ENCODE results near the gene ANXA4. TPM values are rescaled to one million over a fixed set of nuclear protein-coding genes. Genes with fewer than 3 reads are reported as not detected.

Gene ANXA4
- polyA plus RNA-seq, 1 of the 3 experiments (the other 2 are of a cell fraction) = 137 TPM

GRCh38 chr2:69797235-69797634 is 55.3 kb downstream of the ANXA4 start:
- DNase-seq = no peak
- CTCF ChIA-PET = interaction anchor here (1.6 kb wide), 1 partner anchor 19 kb away, joined by 6 read pairs; no protein-coding TSS in a partner anchor
- Histone ChIP-seq H3K27me3 (ENCODE audit: insufficient read depth) (no peaks in the 10 kb centered on the region), H3K36me3 (replicated peaks in 1 of 2; ENCODE audit: control insufficient read depth in 1 of 2, insufficient read depth in 2 of 2, low read length in 1 of 2) (peaks cover 0 to 10% of the 10 kb centered on the region in 2 experiments), H2AFZ (ENCODE audit: low read depth) (no peak overlapping the region), H3K4me2 (no peak overlapping the region), H4K20me1 (ENCODE audit: insufficient read depth) (no peaks in the 10 kb centered on the region), H3K9ac (no peak overlapping the region), H3K4me3 (ENCODE audit: low read depth in 2 of 2, low read length in 1 of 2) (no peak overlapping the region), H3K9me3 (no peaks in the 10 kb centered on the region), H3K9me2 (no peaks in the 10 kb centered on the region), H3F3A (replicated peaks; ENCODE audit: insufficient read depth) (peaks cover 4% of the 10 kb centered on the region), H3K79me2 (ENCODE audit: insufficient read depth) (no peaks in the 10 kb centered on the region), H3K4me1 (ENCODE audit: control insufficient read depth in 1 of 2, insufficient read depth in 2 of 2, low read depth in 1 of 2, low read length in 1 of 2) (peaks cover 14 to 17% of the 10 kb centered on the region in 2 experiments; a peak in 3 of 4 replicates), H3K27ac (ENCODE audit: low read depth in 2 of 2, low read length in 1 of 2) (peak overlapping the region in 1 of 2 experiments; percentile 66; a peak in 3 of 4 replicates)
- TF ChIP-seq PBX3 (IDR thresholded peaks at IDR 0.05) = no peak
- no peak for TF ChIP-seq SMC3 (IDR thresholded peaks at IDR 0.05; ENCODE audit: low read depth, low read length)
- no peak for TF ChIP-seq NRF1 (IDR thresholded peaks at IDR 0.05; ENCODE audit: low read depth, low read length)
- TF ChIP-seq ELF1 (IDR thresholded peaks at IDR 0.05) = no peak
- no peak for TF ChIP-seq GABPA (IDR thresholded peaks at IDR 0.05; ENCODE audit: low read depth)
- TF ChIP-seq RFX5 (IDR thresholded peaks at IDR 0.05; ENCODE audit: low read length) = no peak
- no peak for TF ChIP-seq FOSL2 (IDR thresholded peaks at IDR 0.05; ENCODE audit: borderline replicate concordance, low read depth)
- TF ChIP-seq, protein P1, sequence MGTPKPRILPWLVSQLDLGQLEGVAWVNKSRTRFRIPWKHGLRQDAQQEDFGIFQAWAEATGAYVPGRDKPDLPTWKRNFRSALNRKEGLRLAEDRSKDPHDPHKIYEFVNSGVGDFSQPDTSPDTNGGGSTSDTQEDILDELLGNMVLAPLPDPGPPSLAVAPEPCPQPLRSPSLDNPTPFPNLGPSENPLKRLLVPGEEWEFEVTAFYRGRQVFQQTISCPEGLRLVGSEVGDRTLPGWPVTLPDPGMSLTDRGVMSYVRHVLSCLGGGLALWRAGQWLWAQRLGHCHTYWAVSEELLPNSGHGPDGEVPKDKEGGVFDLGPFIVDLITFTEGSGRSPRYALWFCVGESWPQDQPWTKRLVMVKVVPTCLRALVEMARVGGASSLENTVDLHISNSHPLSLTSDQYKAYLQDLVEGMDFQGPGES (IDR thresholded peaks at IDR 0.05; ENCODE audit: low read depth, low read length) = no peak
- 88% methylated on average over 4 of the region's 4 CpGs for WGBS (ENCODE audit: low lambda C conversion rate)
- POLR2A ChIA-PET = no interaction called here

DNA sequence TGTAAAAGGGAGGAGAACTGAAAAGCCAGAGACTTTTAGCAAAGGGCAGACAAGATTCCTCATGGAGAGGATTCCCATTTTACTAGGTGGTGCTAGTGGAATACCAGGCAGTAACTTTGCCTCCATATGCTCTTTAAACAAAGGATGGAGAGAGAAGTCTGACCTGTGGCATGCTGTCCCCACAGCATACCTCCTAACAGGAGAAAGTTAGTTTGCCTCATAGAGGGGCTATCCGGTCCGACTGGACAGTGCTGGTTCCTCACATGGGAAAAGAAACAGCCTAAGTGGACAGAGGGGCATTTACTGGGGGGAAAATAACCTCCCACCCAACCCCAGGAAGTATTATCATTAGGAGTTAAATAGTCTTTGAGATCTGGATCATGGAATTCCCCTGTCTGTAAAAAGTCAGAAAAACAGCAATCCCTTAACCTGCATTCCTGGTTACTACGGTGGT is 55.9 kb downstream of the ANXA4 start:
- Histone ChIP-seq H3K36me3 (replicated peaks in 1 of 2; ENCODE audit: control insufficient read depth in 1 of 2, insufficient read depth in 2 of 2, low read length in 1 of 2) (peaks cover 0 to 6% of the 10 kb centered on the region in 2 experiments), H3K27me3 (ENCODE audit: insufficient read depth) (no peaks in the 10 kb centered on the region), H3K4me2 (peak overlapping the region; percentile 69), H3K27ac (ENCODE audit: low read depth in 2 of 2, low read length in 1 of 2) (peak overlapping the region; percentile 65 to 66), H4K20me1 (ENCODE audit: insufficient read depth) (no peaks in the 10 kb centered on the region), H3K79me2 (ENCODE audit: insufficient read depth) (no peaks in the 10 kb centered on the region), H3K9me2 (no peaks in the 10 kb centered on the region), H3F3A (replicated peaks; ENCODE audit: insufficient read depth) (peaks cover 4% of the 10 kb centered on the region), H3K4me1 (ENCODE audit: control insufficient read depth in 1 of 2, insufficient read depth in 2 of 2, low read depth in 1 of 2, low read length in 1 of 2) (peaks cover 14 to 17% of the 10 kb centered on the region in 2 experiments; a peak in 3 of 4 replicates), H3K9me3 (no peaks in the 10 kb centered on the region), H2AFZ (ENCODE audit: low read depth) (0 out of 2 replicates have a peak overlapping the region, but pooled peaks have one; percentile 49), H3K9ac (peak overlapping the region; percentile 54; the same call in 1 of the 2 replicates), H3K4me3 (ENCODE audit: low read depth in 2 of 2, low read length in 1 of 2) (peak overlapping the region in 1 of 2 experiments; percentile 30; a peak in 1 of 4 replicates)
- no peak for TF ChIP-seq RFX5 (IDR thresholded peaks at IDR 0.05; ENCODE audit: low read length)
- no peak for TF ChIP-seq FOXJ3 (CRISPR knock-in tag; IDR thresholded peaks at IDR 0.05)
- no peak for TF ChIP-seq FOXM1 (IDR thresholded peaks at IDR 0.05; ENCODE audit: low read depth)
- TF ChIP-seq GABPA (IDR thresholded peaks at IDR 0.05; ENCODE audit: low read depth) = no peak
- no peak for TF ChIP-seq YY1 (IDR thresholded peaks at IDR 0.05; ENCODE audit: low read depth)
- TF ChIP-seq EP300 (IDR thresholded peaks at IDR 0.05; ENCODE audit: borderline replicate concordance in 1 of 2, low read depth in 1 of 2, low read length in 1 of 2) = no peak
- no peak for TF ChIP-seq RAD21 (IDR thresholded peaks at IDR 0.05; ENCODE audit: low read length)
- no peak for TF ChIP-seq NRF1 (IDR thresholded peaks at IDR 0.05; ENCODE audit: low read depth, low read length)
- TF ChIP-seq, protein P1 (IDR thresholded peaks at IDR 0.05; ENCODE audit: low read depth, low read length) = no peak
- no peak for TF ChIP-seq SIN3A (IDR thresholded peaks at IDR 0.05; ENCODE audit: borderline replicate concordance, low read depth, low read length)
- TF ChIP-seq FOSL2 (IDR thresholded peaks at IDR 0.05; ENCODE audit: borderline replicate concordance, low read depth) = no peak
- TF ChIP-seq JUND (IDR thresholded peaks at IDR 0.05) = no peak
- no peak for TF ChIP-seq MEF2A (IDR thresholded peaks at IDR 0.05; ENCODE audit: borderline replicate concordance, low read depth)
- no peak for TF ChIP-seq TCF12 (IDR thresholded peaks at IDR 0.05)
- no peak for TF ChIP-seq PBX3 (IDR thresholded peaks at IDR 0.05)
- TF ChIP-seq CHD2 (IDR thresholded peaks at IDR 0.05; ENCODE audit: low read length, partially characterized antibody) = no peak
- no peak for TF ChIP-seq ELF1 (IDR thresholded peaks at IDR 0.05)
- TF ChIP-seq USF1 (IDR thresholded peaks at IDR 0.05; ENCODE audit: borderline replicate concordance, low read depth) = no peak
- TF ChIP-seq GATA2 (CRISPR knock-in tag; IDR thresholded peaks at IDR 0.05) = no peak
- no peak for TF ChIP-seq MXI1 (IDR thresholded peaks at IDR 0.05; ENCODE audit: low read depth, low read length)
- no peak for DNase-seq
- WGBS (ENCODE audit: low lambda C conversion rate) = 62% methylated on average over 3 of the region's 3 CpGs
- CTCF ChIA-PET = no interaction called here
- POLR2A ChIA-PET = no interaction called here

Measured in SK-N-SH (cell line).